ENCODE results near the gene IFNGR2. TPM values are rescaled to one million over a fixed set of nuclear protein-coding genes. Genes with fewer than 3 reads are reported as not detected.

Gene IFNGR2
- total and polyA plus RNA-seq, 2 donors (not counting 1 experiment from before 2014, with no cell fraction given): 96.0 to 108 TPM

DNA sequence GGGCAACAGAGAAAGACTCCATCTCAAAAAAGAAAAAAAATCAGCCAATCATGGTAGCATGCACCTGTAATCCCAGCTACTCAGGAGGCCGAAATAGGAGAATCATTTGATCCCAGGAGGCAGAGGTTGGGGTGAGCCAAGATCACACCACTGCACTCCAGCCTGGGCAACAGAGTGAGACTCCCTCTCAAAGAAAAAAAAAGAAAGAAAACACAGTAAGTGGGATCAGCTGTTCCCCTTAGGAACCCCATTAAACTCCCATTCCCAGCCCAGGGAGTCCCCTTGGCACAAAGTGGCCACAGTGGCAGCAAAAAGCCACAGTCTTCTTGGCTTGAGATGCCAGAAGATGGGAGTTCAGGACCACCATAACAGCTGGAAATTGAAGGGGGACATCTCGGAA, 67.5 kb downstream of the IFNGR2 start:
- ChIA-PET CTCF (no interaction called here), POLR2A (no interaction called here)
- Histone ChIP-seq H3K27me3 (replicated peaks in 1 of 4; ENCODE audit: control extremely low read depth in 1 of 4, control insufficient read depth in 3 of 4, insufficient read depth in 4 of 4, low read length in 3 of 4) (no peaks in the 10 kb centered on the region), H2AFZ (ENCODE audit: insufficient read depth, low read depth, low read length, poor library complexity, severe bottlenecking) (no peak overlapping the region), H3K36me3 (replicated peaks in 1 of 2; ENCODE audit: control extremely low read depth in 1 of 2, control insufficient read depth in 1 of 2, extremely low read depth in 1 of 2, insufficient read depth in 2 of 2, low read length in 1 of 2) (peaks cover 0 to 7% of the 10 kb centered on the region in 2 experiments), H4K20me1 (ENCODE audit: control insufficient read depth, insufficient read depth, low read length, poor library complexity, severe bottlenecking) (no peaks in the 10 kb centered on the region), H3K4me1 (ENCODE audit: control insufficient read depth in 2 of 2, insufficient read depth in 2 of 2, low read length in 2 of 2) (no peaks in the 10 kb centered on the region), H3K79me2 (ENCODE audit: control insufficient read depth, insufficient read depth, low read length) (peaks cover 76% of the 10 kb centered on the region), H3K4me3 (ENCODE audit: control extremely low read depth in 1 of 5, extremely low read depth in 1 of 5, insufficient read depth in 1 of 5, low read depth in 2 of 5, low read length in 4 of 5) (no peak overlapping the region), H3K9ac (ENCODE audit: low read length) (no peak overlapping the region), H3K27ac (ENCODE audit: low read length in 2 of 2) (no peak overlapping the region), H3K9me3 (ENCODE audit: control extremely low read depth in 1 of 3, control insufficient read depth in 2 of 3, insufficient read depth in 1 of 3, low read length in 2 of 3) (peaks cover 0 to 3% (median 0%) of the 10 kb centered on the region in 3 donors), H3K4me2 (replicated peaks; ENCODE audit: low read depth, low read length, poor library complexity, severe bottlenecking) (no peak overlapping the region)
- DNase-seq (no peak), ATAC-seq (ENCODE audit: low read depth) (no peak)
- no peak for TF ChIP-seq EZH2 (IDR thresholded peaks at IDR 0.05; ENCODE audit: borderline replicate concordance, insufficient read depth, low read depth, low read length, poor library complexity, severe bottlenecking)
- TF ChIP-seq, protein P1, sequence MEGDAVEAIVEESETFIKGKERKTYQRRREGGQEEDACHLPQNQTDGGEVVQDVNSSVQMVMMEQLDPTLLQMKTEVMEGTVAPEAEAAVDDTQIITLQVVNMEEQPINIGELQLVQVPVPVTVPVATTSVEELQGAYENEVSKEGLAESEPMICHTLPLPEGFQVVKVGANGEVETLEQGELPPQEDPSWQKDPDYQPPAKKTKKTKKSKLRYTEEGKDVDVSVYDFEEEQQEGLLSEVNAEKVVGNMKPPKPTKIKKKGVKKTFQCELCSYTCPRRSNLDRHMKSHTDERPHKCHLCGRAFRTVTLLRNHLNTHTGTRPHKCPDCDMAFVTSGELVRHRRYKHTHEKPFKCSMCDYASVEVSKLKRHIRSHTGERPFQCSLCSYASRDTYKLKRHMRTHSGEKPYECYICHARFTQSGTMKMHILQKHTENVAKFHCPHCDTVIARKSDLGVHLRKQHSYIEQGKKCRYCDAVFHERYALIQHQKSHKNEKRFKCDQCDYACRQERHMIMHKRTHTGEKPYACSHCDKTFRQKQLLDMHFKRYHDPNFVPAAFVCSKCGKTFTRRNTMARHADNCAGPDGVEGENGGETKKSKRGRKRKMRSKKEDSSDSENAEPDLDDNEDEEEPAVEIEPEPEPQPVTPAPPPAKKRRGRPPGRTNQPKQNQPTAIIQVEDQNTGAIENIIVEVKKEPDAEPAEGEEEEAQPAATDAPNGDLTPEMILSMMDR (IDR thresholded peaks at IDR 0.05): no peak
- H3K4me1 Mint-ChIP-seq: peaks cover 7% of the 10 kb centered on the region
- intact Hi-C loops (cut with micrococcal nuclease): loop anchor here (10.0 kb wide), 1 partner anchor 1076 kb away; the partner anchor contains the start of gene URB1
- no peak overlapping the region for H3K4me3 Mint-ChIP-seq
- no peaks in the 10 kb centered on the region for H3K9me3 Mint-ChIP-seq (ENCODE audit: insufficient read depth)
- no peaks in the 10 kb centered on the region for H3K27me3 Mint-ChIP-seq
- no peak overlapping the region for H3K27ac Mint-ChIP-seq
- WGBS (ENCODE audit: insufficient coverage): 90% methylated on average over 2 of the region's 2 CpGs

DNA sequence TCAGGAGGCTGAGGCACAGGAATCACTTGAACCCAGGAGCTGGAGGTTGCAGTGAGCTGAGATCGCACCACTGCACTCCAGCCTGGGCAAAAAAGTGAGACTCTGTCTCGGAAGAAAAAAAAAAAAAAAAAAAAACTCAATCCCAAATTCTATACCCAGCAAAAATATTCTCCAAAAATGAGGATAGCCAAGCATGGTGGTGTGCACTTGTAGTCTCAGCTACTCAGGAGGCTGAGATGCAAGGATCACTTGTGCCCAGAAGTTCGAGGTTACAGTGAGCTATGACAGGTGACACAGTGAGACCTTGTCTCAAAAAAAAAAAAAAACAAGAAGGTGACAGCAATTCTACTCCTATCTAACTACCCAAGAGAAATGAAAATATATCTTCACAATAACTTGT, 70.1 kb downstream of the IFNGR2 start:
- no peak overlapping the region for H2AFZ ChIP-seq (ENCODE audit: insufficient read depth, low read depth, low read length, poor library complexity, severe bottlenecking)
- TF ChIP-seq, protein P1 (IDR thresholded peaks at IDR 0.05): no peak
- no peak for TF ChIP-seq EZH2 (IDR thresholded peaks at IDR 0.05; ENCODE audit: borderline replicate concordance, insufficient read depth, low read depth, low read length, poor library complexity, severe bottlenecking)
- H3K4me1 ChIP-seq (ENCODE audit: control insufficient read depth in 2 of 2, insufficient read depth in 2 of 2, low read length in 2 of 2): peaks cover 3 to 4% of the 10 kb centered on the region in 2 donors
- WGBS (ENCODE audit: insufficient coverage): no CpG with 5 or more reads among the region's 3 CpGs
- Mint-ChIP-seq H3K4me1 (peaks cover 12% of the 10 kb centered on the region), H3K9me3 (ENCODE audit: insufficient read depth) (no peaks in the 10 kb centered on the region), H3K27ac (no peak overlapping the region), H3K27me3 (no peaks in the 10 kb centered on the region), H3K4me3 (no peak overlapping the region)
- ATAC-seq (ENCODE audit: low read depth): no peak
- no peak for DNase-seq
- H3K9ac ChIP-seq (ENCODE audit: low read length): no peak overlapping the region
- H3K4me2 ChIP-seq (replicated peaks; ENCODE audit: low read depth, low read length, poor library complexity, severe bottlenecking): no peak overlapping the region
- peaks cover 0 to 3% (median 0%) of the 10 kb centered on the region in 3 donors for H3K9me3 ChIP-seq (ENCODE audit: control extremely low read depth in 1 of 3, control insufficient read depth in 2 of 3, insufficient read depth in 1 of 3, low read length in 2 of 3)
- H3K27me3 ChIP-seq (replicated peaks in 1 of 4; ENCODE audit: control extremely low read depth in 1 of 4, control insufficient read depth in 3 of 4, insufficient read depth in 4 of 4, low read length in 3 of 4): no peaks in the 10 kb centered on the region
- intact Hi-C loops (cut with micrococcal nuclease): loop anchor here (10.0 kb wide), 1 partner anchor 1079 kb away; the partner anchor contains the start of gene URB1
- H4K20me1 ChIP-seq (ENCODE audit: control insufficient read depth, insufficient read depth, low read length, poor library complexity, severe bottlenecking): no peaks in the 10 kb centered on the region
- H3K36me3 ChIP-seq (replicated peaks in 1 of 2; ENCODE audit: control extremely low read depth in 1 of 2, control insufficient read depth in 1 of 2, extremely low read depth in 1 of 2, insufficient read depth in 2 of 2, low read length in 1 of 2): no peaks in the 10 kb centered on the region
- no peak overlapping the region for H3K4me3 ChIP-seq (ENCODE audit: control extremely low read depth in 1 of 5, extremely low read depth in 1 of 5, insufficient read depth in 1 of 5, low read depth in 2 of 5, low read length in 4 of 5)
- POLR2A ChIA-PET: interaction anchor here (0.7 kb wide), 1 partner anchor 29 kb away, joined by 12 read pairs; no protein-coding TSS in a partner anchor
- CTCF ChIA-PET: interaction anchor here (0.6 to 0.7 kb wide), 2 partner anchors 60 to 67 kb away, joined by 3 read pairs; no protein-coding TSS in a partner anchor
- H3K79me2 ChIP-seq (ENCODE audit: control insufficient read depth, insufficient read depth, low read length): peaks cover 85% of the 10 kb centered on the region
- H3K27ac ChIP-seq (ENCODE audit: low read length in 2 of 2): no peak overlapping the region

Measured in B cell (primary cell).